HG03159 (cell line): ENCODE measurements around the gene EVC.
"Not testable (repeated sequence)": the region's sequence is repeated elsewhere in the genome, so short reads cannot be mapped to it uniquely, and the experiment has no call there.

Source experiments
- ATAC-seq: cut with Tn5 transposase; IDR thresholded peaks from one replicate; pipeline ENCODE4 v1.9.1; 2021; ENCODE audit warnings: mild to moderate bottlenecking, moderate library complexity; ENCODE audit not compliant: unreplicated experiment

The EVC gene

GRCh38 chr4:5836943-5837342 lies 125.9 kb downstream of the EVC start:
- no peak for ATAC-seq

GRCh38 chr4:5837483-5837882 lies 126.5 kb downstream of the EVC start:
- ATAC-seq: not testable (repeated sequence)

- no peak for ATAC-seq
Measured at GRCh38 chr4:5839332-5839731, 128.3 kb downstream of the EVC start.

GRCh38 chr4:5839751-5840674 lies 129.0 kb downstream of the EVC start:
- ATAC-seq: no peak

- no peak for ATAC-seq
Measured at GRCh38 chr4:5842456-5842855, 131.5 kb downstream of the EVC start.

GRCh38 chr4:5843573-5844530 lies 132.9 kb downstream of the EVC start:
- ATAC-seq: no peak

- no peak for ATAC-seq
Measured at GRCh38 chr4:5845035-5845905, 134.3 kb downstream of the EVC start.

GRCh38 chr4:5851637-5852301 lies 140.8 kb downstream of the EVC start:
- ATAC-seq: no peak

- no peak for ATAC-seq
Measured at GRCh38 chr4:5852523-5853202, 141.7 kb downstream of the EVC start.

GRCh38 chr4:5854929-5855328 lies 143.9 kb downstream of the EVC start:
- no peak for ATAC-seq

- ATAC-seq: not testable (repeated sequence)
Measured at GRCh38 chr4:5856362-5856761, 145.4 kb downstream of the EVC start.

- no peak for ATAC-seq
Measured at GRCh38 chr4:5857199-5857598, 146.2 kb downstream of the EVC start.

- ATAC-seq: no peak
Measured at GRCh38 chr4:5858020-5858769, 147.2 kb downstream of the EVC start.

- ATAC-seq: no peak
Measured at GRCh38 chr4:5863461-5864113, 152.6 kb downstream of the EVC start.
